ENCODE measurements around the gene ALS2. TPM values are rescaled to one million over a fixed set of nuclear protein-coding genes. Genes with fewer than 3 reads are reported as not detected.

ALS2 gene
- total RNA-seq, 3 donors from 2014 or later = 19.7 to 28.4 (median 19.7) TPM

- no peak for DNase-seq (ENCODE audit: low spot score in 2 of 2)
- TF ChIP-seq POLR2AphosphoS5 (IDR thresholded peaks at IDR 0.05) (no peak), POLR2A (IDR thresholded peaks at IDR 0.05) (no peak)
- TF ChIP-seq, protein P1, sequence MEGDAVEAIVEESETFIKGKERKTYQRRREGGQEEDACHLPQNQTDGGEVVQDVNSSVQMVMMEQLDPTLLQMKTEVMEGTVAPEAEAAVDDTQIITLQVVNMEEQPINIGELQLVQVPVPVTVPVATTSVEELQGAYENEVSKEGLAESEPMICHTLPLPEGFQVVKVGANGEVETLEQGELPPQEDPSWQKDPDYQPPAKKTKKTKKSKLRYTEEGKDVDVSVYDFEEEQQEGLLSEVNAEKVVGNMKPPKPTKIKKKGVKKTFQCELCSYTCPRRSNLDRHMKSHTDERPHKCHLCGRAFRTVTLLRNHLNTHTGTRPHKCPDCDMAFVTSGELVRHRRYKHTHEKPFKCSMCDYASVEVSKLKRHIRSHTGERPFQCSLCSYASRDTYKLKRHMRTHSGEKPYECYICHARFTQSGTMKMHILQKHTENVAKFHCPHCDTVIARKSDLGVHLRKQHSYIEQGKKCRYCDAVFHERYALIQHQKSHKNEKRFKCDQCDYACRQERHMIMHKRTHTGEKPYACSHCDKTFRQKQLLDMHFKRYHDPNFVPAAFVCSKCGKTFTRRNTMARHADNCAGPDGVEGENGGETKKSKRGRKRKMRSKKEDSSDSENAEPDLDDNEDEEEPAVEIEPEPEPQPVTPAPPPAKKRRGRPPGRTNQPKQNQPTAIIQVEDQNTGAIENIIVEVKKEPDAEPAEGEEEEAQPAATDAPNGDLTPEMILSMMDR (IDR thresholded peaks at IDR 0.05) = no peak
Measured at GRCh38 chr2:201680743-201681142, 100.0 kb downstream of the ALS2 start.

DNA sequence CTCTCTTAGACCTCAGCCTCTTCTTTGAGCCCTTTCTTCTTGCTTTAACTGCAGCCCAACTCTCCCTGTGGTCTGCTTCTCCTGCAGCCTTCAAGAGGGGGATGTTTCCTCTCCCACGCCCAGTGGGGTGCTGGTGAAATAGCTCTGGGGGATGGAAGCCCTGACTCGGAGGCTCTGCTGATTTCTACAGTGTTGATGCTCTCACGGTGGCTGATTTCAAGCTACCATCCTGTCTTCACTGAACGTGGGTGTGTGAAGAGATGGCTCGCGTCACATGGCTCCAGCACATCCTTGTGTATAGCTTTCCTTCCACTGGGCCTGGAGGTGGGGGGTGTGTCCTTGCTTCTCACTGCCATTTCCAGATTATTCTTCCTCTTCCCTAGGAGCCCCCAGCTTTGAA lies 102.3 kb downstream of the ALS2 start:
- no peaks in the 10 kb centered on the region for H3K9me3 ChIP-seq
- H3K4me1 ChIP-seq = no peaks in the 10 kb centered on the region
- H3K36me3 ChIP-seq = no peaks in the 10 kb centered on the region
- no peak for DNase-seq (ENCODE audit: low spot score in 2 of 2)
- TF ChIP-seq, protein P1 (IDR thresholded peaks at IDR 0.05) = no peak
- TF ChIP-seq POLR2A (IDR thresholded peaks at IDR 0.05) = no peak
- TF ChIP-seq POLR2AphosphoS5 (IDR thresholded peaks at IDR 0.05) = no peak
- intact Hi-C loops (cut with DNase I; ENCODE audit: low total_unique reads) = no loop called here
- H3K4me3 ChIP-seq = no peak overlapping the region
- H3K27ac ChIP-seq = no peak overlapping the region
- H3K27me3 ChIP-seq = no peaks in the 10 kb centered on the region

More at GRCh38 chr2:201680743-201681142, 100.0 kb downstream of the ALS2 start:
- no peak overlapping the region for H3K27ac ChIP-seq
- intact Hi-C loops (cut with DNase I; ENCODE audit: low total_unique reads) = no loop called here
- H3K4me1 ChIP-seq = no peaks in the 10 kb centered on the region
- H3K27me3 ChIP-seq = no peaks in the 10 kb centered on the region
- no peaks in the 10 kb centered on the region for H3K36me3 ChIP-seq
- H3K9me3 ChIP-seq = no peaks in the 10 kb centered on the region
- no peak overlapping the region for H3K4me3 ChIP-seq

DNA sequence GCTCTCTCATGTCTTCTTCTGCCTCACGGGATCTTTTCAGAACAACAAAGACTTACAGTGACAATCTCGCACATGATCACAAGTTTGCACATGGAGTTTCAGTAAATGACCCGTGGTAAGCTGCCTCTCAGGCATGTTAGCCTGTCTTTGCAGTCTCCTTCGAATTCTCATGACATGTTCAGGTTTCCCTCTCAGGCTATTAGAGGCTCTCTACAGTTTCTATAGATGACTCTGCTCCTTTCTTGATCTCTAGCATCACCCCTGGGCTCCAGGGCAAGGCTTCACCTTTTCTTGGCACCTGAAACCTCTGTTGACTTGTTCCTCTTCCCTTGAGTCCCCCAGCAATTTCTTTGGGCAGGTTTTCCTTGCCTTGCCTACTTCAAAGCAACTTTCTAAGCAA lies 105.3 kb downstream of the ALS2 start:
- Histone ChIP-seq H3K36me3 (no peaks in the 10 kb centered on the region), H3K9me3 (no peaks in the 10 kb centered on the region), H3K27me3 (no peaks in the 10 kb centered on the region), H3K27ac (no peak overlapping the region), H3K4me1 (no peaks in the 10 kb centered on the region), H3K4me3 (no peak overlapping the region)
- intact Hi-C loops (cut with DNase I; ENCODE audit: low total_unique reads) = no loop called here
- no peak for DNase-seq (ENCODE audit: low spot score in 2 of 2)
- no peak for TF ChIP-seq POLR2AphosphoS5 (IDR thresholded peaks at IDR 0.05)
- TF ChIP-seq POLR2A (IDR thresholded peaks at IDR 0.05) = no peak
- TF ChIP-seq, protein P1 (IDR thresholded peaks at IDR 0.05) = no peak

DNA sequence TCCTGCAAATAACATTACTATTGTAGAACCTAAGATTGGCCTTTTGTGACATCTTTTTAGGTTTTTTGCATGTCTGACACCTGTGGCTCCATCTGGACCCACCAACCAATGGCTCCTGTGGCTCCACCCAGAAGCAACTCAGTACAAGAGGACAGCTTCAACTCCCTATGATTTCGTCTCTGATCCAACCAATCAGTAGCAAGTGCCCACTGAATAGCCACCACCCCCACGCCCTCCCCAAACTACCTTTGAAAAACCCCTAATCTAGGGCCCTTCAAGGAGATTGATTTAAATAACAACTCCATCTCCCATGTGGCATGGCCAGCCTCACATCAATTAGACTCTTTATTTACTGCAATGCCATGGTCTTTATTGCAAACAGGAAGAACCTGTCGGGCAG lies 105.9 kb downstream of the ALS2 start:
- no peak overlapping the region for H3K27ac ChIP-seq
- H3K36me3 ChIP-seq = no peaks in the 10 kb centered on the region
- DNase-seq (ENCODE audit: low spot score in 2 of 2) = no peak
- no peaks in the 10 kb centered on the region for H3K4me1 ChIP-seq
- TF ChIP-seq POLR2AphosphoS5 (IDR thresholded peaks at IDR 0.05) = no peak
- TF ChIP-seq, protein P1 (IDR thresholded peaks at IDR 0.05) = no peak
- no peak for TF ChIP-seq POLR2A (IDR thresholded peaks at IDR 0.05)
- no peaks in the 10 kb centered on the region for H3K9me3 ChIP-seq
- intact Hi-C loops (cut with DNase I; ENCODE audit: low total_unique reads) = no loop called here
- H3K4me3 ChIP-seq = no peak overlapping the region
- H3K27me3 ChIP-seq = no peaks in the 10 kb centered on the region

DNA sequence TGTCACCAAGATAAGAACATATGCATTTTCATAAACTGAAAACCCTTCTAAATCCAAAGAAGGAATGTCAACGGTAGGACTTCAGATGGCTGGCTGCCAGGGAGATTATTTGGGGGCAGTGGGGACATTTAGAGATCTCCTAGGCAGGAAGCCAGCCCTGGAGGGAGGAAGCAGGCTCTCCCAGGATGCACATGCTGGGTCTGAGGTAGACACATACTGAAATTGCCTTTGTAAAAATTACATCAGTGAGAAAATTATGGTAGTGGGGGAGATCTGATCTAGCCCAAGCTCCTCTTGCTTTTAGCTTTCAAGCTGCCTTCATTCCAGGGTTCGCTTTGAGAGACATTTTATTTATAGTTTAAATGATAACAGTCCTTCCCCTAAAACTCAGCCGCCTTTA lies 106.4 kb downstream of the ALS2 start:
- no peaks in the 10 kb centered on the region for H3K9me3 ChIP-seq
- intact Hi-C loops (cut with DNase I; ENCODE audit: low total_unique reads) = no loop called here
- TF ChIP-seq POLR2A (IDR thresholded peaks at IDR 0.05) (no peak), POLR2AphosphoS5 (IDR thresholded peaks at IDR 0.05) (no peak)
- TF ChIP-seq, protein P1 (IDR thresholded peaks at IDR 0.05) = no peak
- no peak for DNase-seq (ENCODE audit: low spot score in 2 of 2)
- H3K27me3 ChIP-seq = no peaks in the 10 kb centered on the region
- H3K4me1 ChIP-seq = no peaks in the 10 kb centered on the region
- no peak overlapping the region for H3K27ac ChIP-seq
- no peaks in the 10 kb centered on the region for H3K36me3 ChIP-seq
- H3K4me3 ChIP-seq = no peak overlapping the region

All from breast epithelium (tissue), 4 donors.